GM12872 (cell line): ENCODE data around the gene CCT7.

Experiments used
- TF ChIP-seq, protein P1 (sequence below): IDR thresholded peaks from 3 replicates; pipeline ENCODE4 v1.5.1; 2011; ENCODE audit warnings: low read depth, mild to moderate bottlenecking, low read length, moderate library complexity; ENCODE audit not compliant: insufficient read depth

The CCT7 gene

GRCh38 chr2:73291461-73292315 is 57.6 kb downstream of the CCT7 start:
- TF ChIP-seq, protein P1, sequence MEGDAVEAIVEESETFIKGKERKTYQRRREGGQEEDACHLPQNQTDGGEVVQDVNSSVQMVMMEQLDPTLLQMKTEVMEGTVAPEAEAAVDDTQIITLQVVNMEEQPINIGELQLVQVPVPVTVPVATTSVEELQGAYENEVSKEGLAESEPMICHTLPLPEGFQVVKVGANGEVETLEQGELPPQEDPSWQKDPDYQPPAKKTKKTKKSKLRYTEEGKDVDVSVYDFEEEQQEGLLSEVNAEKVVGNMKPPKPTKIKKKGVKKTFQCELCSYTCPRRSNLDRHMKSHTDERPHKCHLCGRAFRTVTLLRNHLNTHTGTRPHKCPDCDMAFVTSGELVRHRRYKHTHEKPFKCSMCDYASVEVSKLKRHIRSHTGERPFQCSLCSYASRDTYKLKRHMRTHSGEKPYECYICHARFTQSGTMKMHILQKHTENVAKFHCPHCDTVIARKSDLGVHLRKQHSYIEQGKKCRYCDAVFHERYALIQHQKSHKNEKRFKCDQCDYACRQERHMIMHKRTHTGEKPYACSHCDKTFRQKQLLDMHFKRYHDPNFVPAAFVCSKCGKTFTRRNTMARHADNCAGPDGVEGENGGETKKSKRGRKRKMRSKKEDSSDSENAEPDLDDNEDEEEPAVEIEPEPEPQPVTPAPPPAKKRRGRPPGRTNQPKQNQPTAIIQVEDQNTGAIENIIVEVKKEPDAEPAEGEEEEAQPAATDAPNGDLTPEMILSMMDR, result peak; percentile 19; the same call in 2 of the 3 replicates

GRCh38 chr2:73292316-73292905 is 58.3 kb downstream of the CCT7 start:
- TF ChIP-seq, protein P1, result no peak

- TF ChIP-seq, protein P1, result no peak
Observed at GRCh38 chr2:73292906-73293533, 58.9 kb downstream of the CCT7 start.

GRCh38 chr2:73293534-73294171 is 59.5 kb downstream of the CCT7 start, which contains the start of gene EGR4:
Gene EGR4 (minus strand): TSS chr2:73293548. CDS start chr2:73293317, 231 bp downstream.
- TF ChIP-seq, protein P1, result 0 out of 3 replicates have a peak, but pooled peaks have one; percentile 9

DNA sequence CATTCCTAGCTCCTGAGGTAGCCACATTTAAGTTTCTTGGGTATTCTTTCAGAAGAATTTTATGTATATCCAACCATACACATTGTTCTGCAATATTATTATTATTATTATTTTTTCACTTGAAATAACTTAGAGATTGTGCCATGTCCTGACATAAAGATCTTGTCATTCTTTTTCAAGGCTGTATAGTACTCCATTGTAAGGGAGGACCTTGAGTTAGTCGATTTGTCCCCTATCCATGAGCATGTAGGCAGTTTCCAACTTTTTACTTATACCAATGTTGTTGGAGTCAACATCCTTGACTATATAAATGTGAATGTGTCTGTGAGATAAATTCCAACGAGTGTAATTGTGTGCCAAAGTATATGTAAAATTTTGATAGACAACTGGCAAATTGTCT is 60.1 kb downstream of the CCT7 start:
- TF ChIP-seq, protein P1, result no peak

DNA sequence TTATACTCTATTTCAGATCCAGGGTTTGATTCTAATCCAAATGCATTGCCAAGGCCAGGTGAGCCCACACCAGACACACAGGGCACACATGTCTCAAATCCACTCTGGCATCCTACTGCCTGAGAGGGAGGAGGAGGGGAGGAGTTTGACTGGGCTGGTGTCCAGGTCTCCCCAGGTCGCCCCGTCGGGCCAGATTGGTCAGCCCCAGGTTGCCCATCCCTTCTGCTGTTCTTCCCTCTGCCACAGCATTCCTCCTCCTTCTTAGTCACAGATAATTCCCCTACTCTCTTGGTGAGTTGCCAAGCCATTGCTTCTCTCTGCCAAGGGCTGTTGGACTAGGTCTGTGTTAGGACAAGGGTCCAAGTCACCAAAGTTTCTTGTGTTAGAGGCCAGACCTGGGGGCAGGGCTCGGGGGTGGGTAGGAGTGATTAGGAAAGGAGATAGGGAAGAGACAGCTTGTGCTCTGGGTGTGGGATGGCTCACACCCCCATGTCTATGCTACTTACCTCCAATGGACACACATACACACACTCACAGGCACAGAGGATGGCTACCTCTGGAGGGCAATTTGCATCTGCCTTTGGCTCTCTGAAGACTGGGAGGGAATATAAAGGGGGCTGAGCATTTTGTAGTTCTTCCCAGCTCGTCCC is 61.8 kb downstream of the CCT7 start:
- TF ChIP-seq, protein P1, result no peak

DNA sequence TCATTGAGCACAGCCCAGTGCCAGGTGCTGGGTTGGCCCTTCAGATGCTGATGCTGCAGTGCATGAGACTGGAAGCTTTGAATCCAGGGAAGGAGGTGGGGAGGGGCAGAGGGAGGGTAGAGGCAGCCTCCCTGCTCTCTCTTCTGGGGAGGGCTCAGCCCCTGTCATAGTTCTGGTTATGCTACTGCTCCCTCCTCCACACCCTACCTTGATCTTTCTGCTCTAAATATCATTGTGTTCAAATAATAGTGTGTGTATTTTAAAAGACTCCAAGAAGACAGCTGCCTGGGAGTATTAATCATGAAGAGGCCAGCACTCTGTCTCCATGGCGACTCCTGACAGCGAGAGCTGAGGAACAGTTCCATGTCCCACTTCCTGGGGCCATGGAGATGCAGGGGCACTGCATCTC is 63.0 kb downstream of the CCT7 start:
- TF ChIP-seq, protein P1, result no peak
